ENCODE data around the gene FBN3.
"Not testable (repeated sequence)": the region's sequence is repeated elsewhere in the genome, so short reads cannot be mapped to it uniquely, and the experiment has no call there.

GRCh38 chr19:8101910-8102309 is 47.5 kb downstream of the FBN3 start:
- TF ChIP-seq CTCF, POLR2A (IDR thresholded peaks at IDR 0.05): not testable (repeated sequence)

All from heart left ventricle (tissue), 13 donors.